ENCODE results near the gene RIC8A.

- TF ChIP-seq CTCF (IDR thresholded peaks at IDR 0.05) (no peak), POLR2A (IDR thresholded peaks at IDR 0.05) (no peak)
Observed at GRCh38 chr11:255176-255575, 47.7 kb downstream of the RIC8A start.

Measured in ovary (tissue), 3 donors.